ENCODE data around the gene PHACTR2.
"Not testable (repeated sequence)": the region's sequence is repeated elsewhere in the genome, so short reads cannot be mapped to it uniquely, and the experiment has no call there.

The PHACTR2 gene

DNA sequence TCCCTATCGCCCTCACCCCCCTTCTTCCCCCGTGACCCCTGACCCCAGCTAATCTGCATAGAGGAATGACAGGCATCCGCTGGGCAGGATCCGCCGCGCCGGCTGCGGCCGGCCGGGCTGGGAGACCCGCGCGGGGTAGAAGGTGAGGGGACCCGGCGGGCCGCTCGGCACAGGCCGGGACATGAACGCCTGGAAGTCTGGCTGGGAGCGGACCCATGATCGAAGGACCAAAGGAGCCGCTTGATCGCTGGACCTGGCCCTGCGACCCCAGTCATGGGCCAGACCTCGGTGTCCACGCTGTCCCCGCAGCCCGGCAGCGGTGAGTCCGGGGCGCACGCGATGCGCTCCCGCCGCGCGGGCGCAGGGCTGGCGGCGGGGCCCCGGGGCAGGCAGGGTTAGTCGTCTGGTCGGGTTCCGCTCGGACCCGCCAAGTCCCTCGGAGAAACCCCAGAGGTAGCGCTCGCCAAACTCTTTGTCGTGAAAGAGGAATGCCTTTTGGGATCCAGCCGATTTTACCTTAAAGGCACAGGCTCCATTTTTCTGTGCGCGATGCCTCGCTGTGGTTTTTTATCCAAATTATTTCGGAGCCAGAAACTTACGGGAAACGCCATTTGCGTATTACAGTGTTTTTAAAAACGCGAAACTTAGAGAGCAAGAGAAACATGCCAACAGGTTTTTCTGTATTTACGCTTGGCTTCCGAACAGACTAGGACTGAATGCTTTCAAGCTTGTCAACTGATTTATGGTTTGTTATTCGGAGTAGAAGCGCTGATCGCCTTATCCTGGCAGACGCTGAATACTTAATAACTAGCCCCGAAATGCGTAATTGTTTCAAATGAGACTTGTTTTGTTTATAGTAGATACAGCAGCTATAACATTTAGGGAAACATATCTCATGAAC, at the start of gene PHACTR2:
Gene PHACTR2 (plus strand): TSS at position 75 of the 901 bp plus-strand sequence. CDS start 199 bp downstream, at position 274.
- DNase-seq = no peak

DNA sequence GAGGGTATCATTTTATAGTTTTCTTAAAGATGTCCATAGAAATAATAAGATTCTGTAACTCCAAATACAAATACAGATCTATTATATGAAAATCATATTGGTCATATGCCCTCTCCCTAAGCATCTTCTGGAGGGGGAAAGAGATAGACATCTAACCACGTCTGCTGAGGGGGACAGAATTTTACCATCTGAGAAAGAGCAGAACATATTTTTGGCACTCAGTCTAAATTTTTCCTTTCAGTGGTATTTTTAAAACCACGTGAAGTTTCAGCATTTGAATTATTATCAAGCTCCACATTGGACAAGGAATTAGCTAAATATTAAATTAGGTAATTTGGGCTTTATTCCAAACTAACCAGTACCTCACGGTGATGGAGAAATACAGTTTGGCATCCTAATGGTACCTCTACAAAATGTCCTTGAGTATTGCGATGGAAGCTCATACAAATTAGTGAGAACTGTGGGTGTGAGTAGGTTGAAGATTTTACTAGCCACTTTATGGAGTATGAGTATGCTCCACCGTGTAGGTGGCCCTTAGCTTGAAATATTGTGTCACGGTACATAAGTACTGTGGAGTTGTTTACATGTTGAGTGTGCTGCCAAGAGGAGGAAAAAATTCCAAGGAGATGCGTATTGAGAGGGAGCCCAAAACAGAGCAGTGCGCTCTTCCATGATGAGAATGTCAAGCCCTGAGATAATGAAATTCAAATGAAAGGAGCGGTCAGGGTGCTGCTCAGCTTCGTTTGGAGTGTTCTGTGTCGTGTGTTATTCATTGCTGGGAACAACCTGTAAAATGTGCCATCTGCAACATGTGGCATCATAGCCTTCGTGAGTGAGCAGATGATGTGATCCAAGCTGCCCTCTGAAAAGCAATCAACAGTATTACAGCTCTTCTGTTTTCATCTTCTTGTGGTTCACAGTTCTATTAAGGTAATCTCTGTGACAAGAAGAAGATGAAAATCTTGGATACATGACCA, 48.4 kb upstream of the PHACTR2 start:
- no peak for DNase-seq

DNA sequence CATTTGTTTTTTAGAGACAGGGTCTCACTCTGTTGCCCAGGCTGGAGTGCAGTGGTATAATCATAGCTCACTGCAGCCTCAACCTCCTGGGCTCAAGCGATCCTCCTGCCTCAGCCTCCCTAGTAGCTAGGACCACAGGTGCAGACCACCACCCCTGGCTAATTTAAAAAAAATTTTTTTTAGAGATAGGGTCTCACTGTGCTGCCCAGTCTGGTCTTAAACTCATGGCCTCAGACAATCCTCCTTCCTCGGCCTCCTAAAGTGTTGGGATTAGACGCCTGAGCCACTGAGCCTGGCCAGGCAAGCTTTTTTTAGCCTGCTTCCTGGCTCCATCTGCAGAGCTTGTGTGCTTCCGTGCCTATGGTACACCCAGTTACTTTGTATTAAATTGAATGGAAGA, 46.6 kb upstream of the PHACTR2 start:
- DNase-seq = not testable (repeated sequence)

DNA sequence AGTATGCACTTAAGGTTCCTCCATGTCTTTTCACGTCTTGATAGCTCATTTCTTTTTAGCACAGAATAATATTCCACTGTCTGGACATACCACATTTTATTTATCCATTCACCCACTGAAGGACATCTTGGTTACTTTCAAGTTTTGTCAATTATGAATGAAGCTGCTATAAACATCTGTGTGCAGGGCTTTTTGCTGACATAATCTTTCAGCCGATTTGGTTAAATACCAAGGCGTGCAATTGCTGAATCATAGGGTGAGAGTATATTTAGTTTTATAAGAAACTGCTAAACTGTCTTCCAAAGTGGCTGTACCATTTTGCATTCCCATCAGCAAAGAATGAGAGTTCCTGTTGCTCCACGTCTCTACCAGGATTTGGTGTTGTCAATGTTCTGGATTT, 44.9 kb upstream of the PHACTR2 start:
- DNase-seq = no peak

DNA sequence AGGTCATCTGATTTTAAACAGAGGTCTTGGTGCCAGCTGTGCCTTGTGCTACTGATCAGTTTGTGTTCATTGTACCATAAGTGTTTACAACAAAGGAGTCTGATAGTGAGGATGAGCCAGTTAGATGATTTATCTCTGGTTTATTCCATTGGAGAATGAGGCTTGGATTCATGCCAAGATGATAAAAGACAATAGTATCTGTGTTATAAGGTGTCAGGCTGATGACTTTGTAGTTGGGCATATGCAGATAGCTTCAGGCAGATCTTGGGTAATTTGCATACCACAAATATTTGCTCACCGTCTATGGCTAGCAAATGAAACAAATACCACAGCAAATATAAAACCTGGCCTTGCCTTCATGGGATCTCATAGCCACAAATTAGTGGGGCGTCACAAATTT, 43.3 kb upstream of the PHACTR2 start:
- DNase-seq = peak; percentile 14

DNA sequence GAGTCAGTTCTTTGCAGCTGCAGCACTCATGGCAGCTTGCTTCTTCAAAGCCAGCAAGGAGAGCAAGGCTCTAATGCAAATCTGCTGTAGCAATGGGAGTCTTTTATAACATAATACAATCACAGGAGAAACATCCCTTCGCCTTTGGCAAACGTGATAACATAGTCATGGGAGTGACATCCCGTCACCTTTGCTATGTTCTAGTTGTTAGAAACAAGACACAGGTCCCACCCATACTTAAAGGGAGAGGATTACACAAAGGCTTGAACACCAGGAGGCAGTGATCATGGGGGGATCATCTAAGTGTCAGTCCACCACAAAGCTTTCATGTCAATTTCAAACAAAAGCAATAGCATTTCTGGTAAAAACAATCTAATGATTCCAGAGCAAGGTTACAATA, 40.1 kb upstream of the PHACTR2 start:
- no peak for DNase-seq

DNA sequence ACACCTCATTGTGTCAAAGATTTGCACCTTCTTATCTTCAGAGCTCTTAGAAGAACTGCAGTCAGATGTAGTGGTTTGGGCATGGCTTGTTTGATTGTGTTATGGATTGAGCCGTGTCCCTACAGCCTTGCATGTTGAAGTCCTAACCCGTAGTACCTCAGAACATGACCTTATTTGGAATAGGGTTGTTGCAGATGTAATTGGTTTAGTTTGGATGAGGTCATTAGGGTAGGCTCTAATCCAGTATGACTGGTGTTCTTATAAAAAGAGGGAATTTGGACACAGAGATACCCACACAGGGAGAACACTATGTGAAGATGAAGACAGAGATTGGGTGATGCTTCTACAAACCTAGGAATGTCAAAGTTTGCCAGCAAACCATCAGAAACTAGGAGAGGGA, 35.4 kb upstream of the PHACTR2 start:
- DNase-seq = no peak

DNA sequence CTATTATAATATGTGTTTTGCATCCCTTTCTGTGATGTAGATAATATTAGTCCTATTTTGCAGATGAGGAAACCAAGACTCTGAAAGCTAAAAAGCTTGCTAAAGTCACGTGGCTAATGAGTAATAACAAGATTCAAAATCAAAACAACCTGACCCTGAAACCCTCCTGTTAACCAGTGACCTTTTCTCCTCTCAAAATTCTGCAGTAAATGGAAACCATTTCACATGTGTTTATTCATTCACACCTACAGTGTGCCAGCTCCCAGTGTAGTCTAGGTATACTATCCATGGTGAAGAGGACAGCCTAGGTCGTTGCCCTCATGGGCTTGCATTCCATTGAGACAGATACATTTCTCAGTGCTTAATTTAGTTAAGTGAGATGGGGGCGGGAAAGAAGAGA, 30.6 kb upstream of the PHACTR2 start:
- DNase-seq = no peak

DNA sequence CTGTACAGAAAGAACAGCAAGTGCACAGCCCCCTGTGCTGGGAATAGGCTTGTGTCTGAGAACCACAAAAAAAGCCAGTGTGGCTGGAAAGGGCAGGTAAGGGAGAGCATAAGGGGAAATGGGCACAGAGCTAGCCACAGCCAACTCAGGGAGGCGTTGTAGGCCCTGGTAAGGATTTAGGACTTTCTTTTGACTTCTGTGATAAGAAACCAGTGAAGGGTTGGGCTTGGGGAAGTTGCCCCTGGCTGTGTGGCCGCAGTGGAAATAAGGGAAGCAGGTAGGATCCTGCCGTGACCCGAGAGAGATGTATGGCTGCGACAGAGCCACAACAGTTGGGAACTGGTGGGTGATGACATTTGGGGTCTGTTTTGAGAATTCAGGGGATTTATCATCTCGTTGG, 30.0 kb upstream of the PHACTR2 start:
- DNase-seq = no peak

DNA sequence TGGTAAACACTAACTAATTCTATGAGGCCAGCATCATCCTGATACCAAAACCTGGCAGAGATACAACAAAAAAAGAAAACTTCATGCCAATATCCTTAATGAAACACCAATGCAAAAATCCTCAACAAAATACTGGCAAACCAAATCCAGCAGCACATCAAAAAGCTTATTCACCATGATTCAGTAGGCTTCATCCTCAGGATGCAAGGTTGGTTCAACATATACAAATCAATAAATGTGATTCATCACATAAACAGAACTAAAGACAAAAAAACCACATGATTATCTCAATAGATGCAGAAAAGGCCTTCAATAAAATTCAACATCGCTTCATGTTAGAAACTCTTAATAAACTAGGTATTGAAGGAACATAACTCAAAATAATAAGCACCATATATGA, 28.4 kb upstream of the PHACTR2 start:
- not testable (repeated sequence) for DNase-seq

DNA sequence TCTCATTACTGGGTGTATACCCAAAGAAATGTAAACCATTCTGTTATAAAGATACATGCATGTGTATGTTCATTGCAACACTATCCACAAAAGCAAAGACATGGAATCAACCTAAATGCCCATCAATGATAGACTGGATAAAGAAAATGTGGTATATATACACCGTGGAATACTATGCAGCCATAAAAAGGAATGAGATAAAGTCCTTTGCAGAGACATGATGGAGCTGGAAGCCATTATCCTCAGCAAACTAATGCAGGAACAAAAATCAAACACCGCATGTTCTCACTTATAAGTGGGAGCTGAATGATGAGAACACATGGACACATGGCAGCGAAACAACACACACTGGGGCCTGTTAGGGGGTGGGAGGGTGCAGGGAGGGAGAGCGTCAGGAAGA, 26.4 kb upstream of the PHACTR2 start:
- DNase-seq = not testable (repeated sequence)

DNA sequence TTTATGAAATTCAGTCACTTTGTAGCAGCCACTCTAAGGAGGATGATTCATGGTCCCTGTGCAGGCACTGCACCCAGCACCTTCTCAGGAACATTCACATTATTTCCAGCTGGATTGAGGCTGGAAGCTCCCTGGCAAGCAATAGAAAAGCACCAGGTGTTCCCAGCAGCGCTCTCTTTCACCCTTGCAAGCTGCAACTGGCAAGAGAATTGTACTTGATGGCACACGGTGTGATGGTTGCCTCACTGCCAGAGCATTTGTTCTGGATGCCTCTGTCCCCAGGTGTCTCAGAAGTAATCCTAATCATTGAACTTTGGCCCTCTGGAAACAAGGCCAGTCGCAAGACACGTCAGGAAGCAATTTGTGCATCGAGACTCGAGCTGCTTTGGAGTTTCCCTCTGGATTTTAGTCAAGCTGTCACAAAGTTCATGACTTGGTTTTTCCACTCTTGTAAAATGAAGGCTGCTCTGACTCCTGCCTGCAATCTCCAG, 24.9 kb upstream of the PHACTR2 start:
- DNase-seq = no peak

DNA sequence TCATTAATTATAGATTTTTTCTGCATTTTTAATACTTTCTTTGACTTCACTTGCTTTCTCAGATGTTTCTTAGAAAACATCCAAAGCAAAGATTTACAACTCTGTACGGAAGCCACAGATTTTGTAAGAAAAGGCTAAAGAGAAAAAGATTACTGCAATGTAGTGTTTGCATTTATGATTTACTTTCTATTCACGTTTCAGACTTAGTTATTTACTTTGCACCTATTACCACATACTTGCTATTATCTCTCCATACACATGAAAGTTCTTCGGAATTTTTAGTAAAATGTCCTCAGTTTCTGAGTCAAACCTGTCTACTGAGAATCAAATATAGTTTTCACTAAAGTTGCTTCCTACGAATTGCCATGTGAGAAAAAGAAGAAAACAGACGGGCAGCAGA, 22.2 kb upstream of the PHACTR2 start:
- no peak for DNase-seq

DNA sequence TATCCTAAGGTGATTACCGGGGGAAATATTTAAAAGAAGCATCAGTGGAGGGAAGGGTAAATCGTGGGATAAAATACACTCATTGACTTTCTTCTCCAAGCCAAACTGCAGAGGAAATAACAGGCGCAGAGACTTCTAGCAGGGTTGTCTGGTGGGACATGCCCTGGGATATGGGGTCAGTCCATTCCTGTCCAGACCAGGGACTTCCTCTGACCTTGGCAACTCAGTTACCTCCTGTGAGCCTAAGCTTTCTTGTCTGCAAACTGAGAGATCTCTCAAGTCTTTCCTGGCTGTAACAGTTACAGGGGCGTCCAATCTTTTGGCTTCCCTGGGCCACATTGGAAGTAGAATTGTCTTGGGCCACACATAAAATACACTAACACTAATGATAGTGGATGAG, 21.7 kb upstream of the PHACTR2 start:
- DNase-seq = no peak

DNA sequence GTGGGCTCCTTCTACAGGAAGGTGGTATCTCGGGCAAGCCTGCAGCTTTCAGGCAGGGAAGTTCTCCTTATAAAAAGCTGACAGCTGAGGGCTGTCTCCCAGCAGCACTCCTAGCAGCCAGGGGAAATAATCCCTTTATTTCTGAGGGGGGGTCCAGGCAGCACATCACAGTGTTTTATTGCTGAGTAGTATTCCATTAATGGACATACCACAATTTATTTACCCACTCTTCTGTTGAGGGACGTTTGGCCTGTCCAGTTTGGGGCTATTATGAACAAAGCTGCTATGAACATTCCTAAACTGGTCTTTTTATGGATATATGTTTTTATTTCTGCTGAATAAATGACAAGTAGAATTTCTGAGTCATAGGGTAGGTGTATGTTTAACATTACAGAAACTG, 20.0 kb upstream of the PHACTR2 start:
- DNase-seq = no peak

DNA sequence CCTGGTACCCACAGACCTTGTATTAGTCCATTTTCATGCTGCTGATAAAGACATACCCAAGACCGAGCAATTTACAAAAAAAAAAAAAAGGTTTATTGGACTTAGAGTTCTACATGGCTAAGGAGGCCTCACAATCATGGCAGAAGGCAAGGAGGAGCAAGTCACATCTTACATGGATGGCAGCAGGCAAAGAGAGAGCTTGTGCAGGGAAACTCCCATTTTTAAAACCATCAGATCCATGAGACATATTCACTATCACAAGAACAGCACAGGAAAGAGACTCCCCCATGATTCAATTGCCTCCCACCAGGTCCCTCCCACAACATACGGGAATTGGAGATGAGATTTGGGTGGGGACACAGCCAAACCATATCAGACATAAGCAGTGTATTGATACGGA, 17.6 kb upstream of the PHACTR2 start:
- not testable (repeated sequence) for DNase-seq

DNA sequence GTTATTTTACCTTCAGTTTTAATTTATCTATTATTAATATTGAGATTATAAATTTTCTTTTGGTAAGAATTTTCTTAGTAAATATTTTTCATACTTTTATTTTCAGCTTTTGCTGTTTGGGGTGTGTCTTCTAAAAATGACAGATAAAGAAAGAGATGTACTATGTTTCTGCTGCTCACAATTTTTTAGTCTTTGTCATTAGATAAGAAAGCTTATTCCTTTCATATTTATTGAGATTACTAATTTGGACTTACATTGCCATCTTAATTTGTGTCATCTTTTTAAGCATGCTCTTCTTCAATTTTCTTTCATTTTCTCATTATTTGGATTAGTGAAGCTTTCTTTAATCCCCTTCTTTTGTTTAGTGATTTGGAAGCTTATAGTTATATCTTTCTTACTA, 13.6 kb upstream of the PHACTR2 start:
- no peak for DNase-seq

DNA sequence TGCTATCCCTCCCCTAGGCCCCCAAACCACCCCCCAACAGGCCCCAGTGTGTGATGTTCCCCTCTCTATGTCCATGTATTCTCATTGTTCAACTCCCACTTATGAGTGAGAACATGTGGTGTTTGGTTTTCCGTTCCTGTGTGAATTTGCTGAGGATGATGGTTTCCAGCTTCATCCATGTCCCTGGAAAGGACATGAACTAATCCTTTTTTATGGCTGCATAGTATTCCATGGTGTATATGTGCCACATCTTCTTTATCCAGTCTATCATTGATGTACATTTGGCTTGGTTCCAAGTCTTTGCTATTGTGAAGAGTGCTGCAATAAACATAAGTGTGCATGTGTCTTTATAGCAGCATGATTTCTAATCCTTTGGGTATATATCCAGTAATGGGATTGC, 11.8 kb upstream of the PHACTR2 start:
- DNase-seq = not testable (repeated sequence)

DNA sequence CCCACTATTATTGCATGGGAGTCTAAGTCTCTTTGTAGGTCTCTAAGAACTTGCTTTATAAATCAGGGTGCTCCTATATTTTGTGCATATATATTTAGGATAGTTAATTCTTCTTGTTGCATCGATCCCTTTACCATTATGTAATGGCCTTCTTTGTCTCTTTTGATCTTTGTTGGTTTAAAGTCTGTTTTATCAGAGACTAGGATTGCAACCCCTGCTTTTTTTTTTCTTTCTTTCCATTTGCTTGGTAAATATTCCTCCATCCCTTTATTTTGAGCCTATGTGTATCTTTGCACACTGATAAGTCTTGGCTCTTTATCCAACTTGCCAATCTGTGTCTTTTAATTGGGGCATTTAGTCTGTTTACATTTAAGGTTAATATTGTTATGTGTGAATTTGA, 8.3 kb upstream of the PHACTR2 start:
- DNase-seq = not testable (repeated sequence)

DNA sequence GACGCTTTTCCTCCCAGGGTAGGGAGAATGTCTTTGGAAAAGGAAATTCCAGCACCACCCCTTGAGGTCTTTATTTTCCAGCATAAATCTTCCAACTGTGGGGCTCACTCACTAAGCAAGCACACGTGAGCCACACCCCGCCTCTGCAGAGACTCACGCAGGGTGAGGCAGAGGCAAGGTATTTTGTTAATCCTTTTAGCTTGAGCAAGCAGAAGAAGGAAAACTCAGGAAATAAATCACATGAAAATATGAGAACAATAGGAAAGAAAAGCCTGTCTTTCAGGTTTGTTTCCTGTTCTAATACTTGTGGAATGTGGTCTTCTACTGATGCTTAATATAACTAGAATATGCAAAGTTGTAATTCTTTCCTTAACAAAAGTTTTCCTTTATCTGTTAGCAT, 4.1 kb upstream of the PHACTR2 start:
- DNase-seq = no peak

DNA sequence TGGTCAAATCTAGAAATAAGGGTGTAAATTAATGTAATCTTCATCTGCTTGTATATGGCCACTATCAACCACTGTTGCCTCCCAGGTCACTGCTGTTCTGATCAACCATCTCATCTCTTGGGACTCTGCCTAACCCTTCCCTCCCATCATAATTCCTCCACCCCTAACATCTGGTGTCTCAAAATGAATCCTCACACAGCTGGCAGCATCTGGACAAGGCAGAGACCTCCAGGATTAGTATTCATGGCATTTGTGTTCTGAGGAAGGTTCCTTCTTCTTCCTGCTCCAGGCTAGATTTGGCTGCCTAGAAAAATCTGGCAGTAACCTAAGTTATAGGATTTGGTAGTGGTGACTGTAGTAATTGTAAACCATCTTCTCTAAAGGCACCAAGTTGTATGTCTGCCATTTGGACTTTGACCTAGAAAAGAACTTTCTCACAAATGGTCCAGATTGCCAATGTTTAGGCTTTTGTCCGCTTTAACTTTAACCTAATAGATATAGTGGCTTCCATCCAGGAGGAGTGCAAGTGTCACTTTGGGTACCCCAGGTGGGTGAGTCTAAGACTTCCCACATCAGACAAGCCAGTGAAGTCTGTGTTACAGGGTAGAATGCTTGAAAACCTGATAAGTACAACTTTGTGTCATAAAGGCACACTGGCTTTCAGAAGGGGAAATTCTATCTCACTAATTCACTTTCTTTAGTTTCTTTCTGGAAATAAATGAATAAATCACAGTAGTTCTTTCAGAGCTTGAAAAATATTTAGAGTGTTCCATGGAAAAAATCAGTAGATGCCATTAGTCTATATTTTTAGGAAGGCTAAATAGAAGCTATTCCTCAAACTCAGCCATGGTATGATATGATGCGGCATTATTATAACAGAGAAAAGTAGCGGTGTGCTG, 3.0 kb upstream of the PHACTR2 start:
- no peak for DNase-seq

DNA sequence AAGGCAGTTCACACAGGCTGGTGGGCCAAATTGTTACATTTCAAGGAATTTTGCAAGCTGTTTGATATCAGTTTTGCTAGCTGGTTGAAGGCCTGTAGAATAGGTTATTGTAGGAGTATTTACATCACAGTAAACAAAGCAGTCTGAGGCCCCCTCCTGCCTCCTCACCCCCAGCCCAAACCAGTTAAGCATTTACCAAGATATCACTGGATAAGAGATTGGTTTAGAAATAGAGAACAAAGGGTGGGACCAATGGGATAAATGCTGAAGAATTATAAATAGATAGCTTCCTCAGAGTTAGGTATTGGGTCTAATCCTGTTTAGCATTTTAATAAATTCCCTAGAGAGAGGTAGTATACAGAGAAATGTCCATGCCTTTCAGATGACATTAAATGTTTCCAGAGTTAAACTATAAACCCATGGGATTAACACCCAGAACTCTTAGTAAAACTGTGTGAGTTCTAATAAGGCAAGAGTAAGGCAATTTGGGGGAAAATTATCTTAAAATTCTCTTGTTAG, 2.3 kb upstream of the PHACTR2 start:
- no peak for DNase-seq

All from CD4-positive, alpha-beta T cell treated with Interleukin-4 for 4 hours (primary cell).